ENCODE measurements around the gene HID1. TPM values are rescaled to one million over a fixed set of nuclear protein-coding genes. Genes with fewer than 3 reads are reported as not detected.

HID1 gene
- polyA plus RNA-seq, 2 of the 4 experiments (the other 2 are of a cell fraction): 5.2 to 11.7 TPM

DNA sequence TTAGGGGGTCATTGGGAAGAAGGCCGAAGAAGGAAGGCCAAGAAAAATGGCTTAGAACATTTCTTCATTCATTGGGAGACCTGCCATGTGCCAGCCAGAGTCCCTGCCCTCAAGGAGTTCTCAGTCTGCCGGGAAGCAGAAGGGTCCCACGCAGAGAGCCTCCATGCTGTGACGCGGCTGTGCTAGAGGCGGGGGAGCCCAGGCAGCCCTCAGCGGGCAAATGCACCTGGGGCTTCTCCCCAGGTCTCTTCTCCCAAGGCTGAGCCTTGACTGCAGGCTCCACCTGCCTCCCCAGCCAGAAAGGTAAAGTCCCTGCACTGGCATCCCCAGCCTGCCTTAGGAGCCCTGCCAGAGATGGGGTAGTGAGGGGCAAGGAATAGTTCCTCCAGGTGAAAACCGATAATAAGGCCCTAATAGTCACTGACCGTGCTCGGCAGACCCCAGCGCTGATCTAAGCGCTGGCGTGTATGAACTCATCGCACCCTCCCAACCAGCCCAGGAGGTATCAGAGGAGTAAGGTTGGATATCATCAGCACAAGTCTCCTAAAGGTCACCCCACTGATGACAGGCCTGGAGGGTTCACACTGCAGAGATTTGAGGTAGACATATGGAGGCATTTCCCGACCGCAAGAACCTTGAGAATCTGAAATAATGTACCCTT lies 8.9 kb upstream of the HID1 start:
- POLR2A ChIA-PET: interaction anchor here (2.8 kb wide), 1 partner anchor 31 kb away, joined by 17 read pairs; the partner anchor contains the start of gene MRPL58
- Histone ChIP-seq H3K4me1 (peaks cover 18% of the 10 kb centered on the region), H3K4me3 (peak overlapping the region; percentile 69), H3K27ac (peak overlapping the region; percentile 92 to 94), H3K9me3 (no peaks in the 10 kb centered on the region), H3K4me2 (peak overlapping the region; percentile 92)
- DNase-seq (ENCODE audit: low read depth in 1 of 2, low spot score in 1 of 2) (no peak), ATAC-seq (no peak; a peak in 1 of 6 replicates), FAIRE-seq (no peak)
- CTCF ChIA-PET: interaction anchor here (1.4 to 13.3 kb wide), 2 partner anchors 22 to 132 kb away, joined by 3 to 280 read pairs; no protein-coding TSS in a partner anchor
- TF ChIP-seq TFCP2L1 (CRISPR knock-in tag; IDR thresholded peaks at IDR 0.05): no peak
- no peak for TF ChIP-seq HDAC2 (IDR thresholded peaks at IDR 0.05)
- no peak for TF ChIP-seq CHD4 (IDR thresholded peaks at IDR 0.05; ENCODE audit: borderline replicate concordance)
- TF ChIP-seq RFX5 (IDR thresholded peaks at IDR 0.05): no peak
- TF ChIP-seq MYC (IDR thresholded peaks at IDR 0.05; ENCODE audit: borderline replicate concordance, low read length): no peak
- no peak for TF ChIP-seq POLR2A (IDR thresholded peaks at IDR 0.05; ENCODE audit: low read length)
- TF ChIP-seq NR3C1 (IDR thresholded peaks at IDR 0.05): no peak
- TF ChIP-seq GATA3 (IDR thresholded peaks at IDR 0.05; ENCODE audit: borderline replicate concordance): no peak; the same call in 1 of the 2 replicates
- TF ChIP-seq FOSB (CRISPR knock-in tag; IDR thresholded peaks at IDR 0.05): no peak; the same call in 1 of the 2 replicates
- TF ChIP-seq RAD21 (conservative IDR thresholded peaks at IDR 0.05 in 1 of 2, IDR thresholded peaks at IDR 0.05 in 1 of 2): no peak
- no peak for TF ChIP-seq ESRRA (IDR thresholded peaks at IDR 0.05; ENCODE audit: borderline replicate concordance, low read length)
- TF ChIP-seq HOXB13 (CRISPR knock-in tag; IDR thresholded peaks at IDR 0.05; ENCODE audit: low read depth): no peak
- TF ChIP-seq, protein P1, sequence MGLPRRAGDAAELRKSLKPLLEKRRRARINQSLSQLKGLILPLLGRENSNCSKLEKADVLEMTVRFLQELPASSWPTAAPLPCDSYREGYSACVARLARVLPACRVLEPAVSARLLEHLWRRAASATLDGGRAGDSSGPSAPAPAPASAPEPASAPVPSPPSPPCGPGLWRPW (IDR thresholded peaks at IDR 0.05): no peak
- TF ChIP-seq PBX3 (IDR thresholded peaks at IDR 0.05): no peak
- TF ChIP-seq TP53 (CRISPR knock-in tag; IDR thresholded peaks at IDR 0.05): no peak
- TF ChIP-seq EHF (CRISPR knock-in tag; IDR thresholded peaks at IDR 0.05): no peak
- 86% methylated on average over 16 of the region's 16 CpGs for WGBS (ENCODE audit: missing lambda C conversion rate)

DNA sequence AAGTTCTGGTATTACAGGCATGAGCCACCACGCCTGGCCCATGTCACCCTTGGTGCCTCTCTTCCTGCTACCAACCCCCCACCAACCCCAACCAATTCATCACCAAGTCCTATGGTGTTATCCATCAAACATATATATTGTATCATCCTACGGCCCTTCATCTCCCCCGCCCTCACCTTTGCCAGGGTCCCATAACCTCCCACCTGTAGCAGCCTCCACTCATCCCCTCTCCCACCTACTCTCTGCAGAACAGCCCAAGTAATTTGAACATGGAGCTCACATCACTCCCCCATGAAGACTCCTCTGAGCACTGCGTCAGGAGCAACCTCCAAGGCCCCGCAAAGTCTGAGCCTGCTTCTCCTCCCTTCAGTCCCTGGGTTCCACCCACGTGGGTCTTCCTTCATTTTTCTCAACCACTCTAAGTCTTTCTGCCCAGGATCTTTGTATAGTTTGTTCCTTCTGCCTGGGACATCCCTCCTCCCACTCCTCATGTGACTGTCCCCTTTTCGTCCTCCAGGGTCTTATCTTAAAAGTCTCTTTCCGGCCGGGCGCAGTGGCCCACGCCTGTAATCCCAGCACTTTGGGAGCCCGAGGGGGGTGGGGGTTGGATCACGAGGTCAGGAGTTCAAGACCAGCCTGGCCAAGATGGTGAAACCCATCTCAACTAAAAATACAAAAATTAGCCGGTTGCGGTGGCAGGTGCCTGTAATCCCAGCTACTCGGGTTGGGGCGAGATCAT lies 7.0 kb upstream of the HID1 start:
- ChIA-PET CTCF (interaction anchor here (0.6 to 20.1 kb wide), 5 partner anchors 9 to 190 kb away, joined by 3 to 404 read pairs (median 10); partner anchors contain the start of genes CDR2L, MRPL58 and OTOP2), POLR2A (no interaction called here)
- TF ChIP-seq TP53 (CRISPR knock-in tag; IDR thresholded peaks at IDR 0.05): no peak
- TF ChIP-seq JUNB (IDR thresholded peaks at IDR 0.05): no peak
- TF ChIP-seq, protein P2, sequence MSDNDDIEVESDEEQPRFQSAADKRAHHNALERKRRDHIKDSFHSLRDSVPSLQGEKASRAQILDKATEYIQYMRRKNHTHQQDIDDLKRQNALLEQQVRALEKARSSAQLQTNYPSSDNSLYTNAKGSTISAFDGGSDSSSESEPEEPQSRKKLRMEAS (IDR thresholded peaks at IDR 0.05): no peak
- TF ChIP-seq KDM1A (IDR thresholded peaks at IDR 0.05; ENCODE audit: low read depth): no peak
- TF ChIP-seq, protein P3, sequence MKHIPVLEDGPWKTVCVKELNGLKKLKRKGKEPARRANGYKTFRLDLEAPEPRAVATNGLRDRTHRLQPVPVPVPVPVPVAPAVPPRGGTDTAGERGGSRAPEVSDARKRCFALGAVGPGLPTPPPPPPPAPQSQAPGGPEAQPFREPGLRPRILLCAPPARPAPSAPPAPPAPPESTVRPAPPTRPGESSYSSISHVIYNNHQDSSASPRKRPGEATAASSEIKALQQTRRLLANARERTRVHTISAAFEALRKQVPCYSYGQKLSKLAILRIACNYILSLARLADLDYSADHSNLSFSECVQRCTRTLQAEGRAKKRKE (CRISPR knock-in tag; IDR thresholded peaks at IDR 0.05; ENCODE audit: low read depth): no peak
- no peak for TF ChIP-seq EHMT2 (IDR thresholded peaks at IDR 0.05; ENCODE audit: low read depth)
- no peak for TF ChIP-seq BCL3 (IDR thresholded peaks at IDR 0.05)
- TF ChIP-seq FOXS1 (CRISPR knock-in tag; IDR thresholded peaks at IDR 0.05): no peak
- no peak for TF ChIP-seq FOSB (CRISPR knock-in tag; IDR thresholded peaks at IDR 0.05)
- no peaks in the 10 kb centered on the region for H3K9me3 ChIP-seq
- ATAC-seq: no peak
- FAIRE-seq: no peak
- no peak overlapping the region for H3K4me3 ChIP-seq
- H3K4me2 ChIP-seq: no peak overlapping the region
- peaks cover 18% of the 10 kb centered on the region for H3K4me1 ChIP-seq
- 72% methylated on average over 17 of the region's 17 CpGs for WGBS (ENCODE audit: missing lambda C conversion rate)
- no peak overlapping the region for H3K27ac ChIP-seq
- no peak for DNase-seq (ENCODE audit: low read depth in 1 of 2, low spot score in 1 of 2)

All from A549 (cell line).